PC-9 (cell line): ENCODE measurements around the gene ADAM8.

ENCODE experiments used
- CTCF ChIP-seq: fragments of 200-600 bp; sonication (generic); conservative IDR thresholded peaks from 2 replicates; pipeline ENCODE4 v1.6.1; 2017; ENCODE audit warnings: mixed run types, antibody characterized with exemption, mild to moderate bottlenecking, moderate library complexity
- EZH2 ChIP-seq: fragments of 200-600 bp; sonication (generic); IDR thresholded peaks from 2 replicates; pipeline ENCODE4 v1.8.0; 2017; ENCODE audit warnings: antibody characterized with exemption, low read depth

- TF ChIP-seq EZH2 (no peak), CTCF (no peak)
Measured at GRCh38 chr10:133310789-133311188, 34.1 kb upstream of the ADAM8 start.
